ENCODE results near the gene PTPRC.

- no peak for TF ChIP-seq CTCF (IDR thresholded peaks at IDR 0.05)
- TF ChIP-seq POLR2A (IDR thresholded peaks at IDR 0.05), result no peak
Observed at GRCh38 chr1:198669023-198669698, 30.3 kb downstream of the PTPRC start.
